COLO668 (cell line): ENCODE data around the gene RECQL5.

Experiments
- DNase-seq: peaks from one replicate; lab custom pipeline; 2025; ENCODE audit not compliant: unreplicated experiment; lab: John Stamatoyannopoulos, UW

Gene RECQL5

GRCh38 chr17:75688209-75688825 lies 21.4 kb upstream of the RECQL5 start:
- no peak for DNase-seq

GRCh38 chr17:75685499-75685898 lies 18.5 kb upstream of the RECQL5 start:
- DNase-seq = no peak

GRCh38 chr17:75684924-75685323 lies 18.0 kb upstream of the RECQL5 start:
- DNase-seq = no peak

- DNase-seq = no peak
Measured at GRCh38 chr17:75684249-75684648, 17.3 kb upstream of the RECQL5 start.

- no peak for DNase-seq
Measured at GRCh38 chr17:75683583-75683982, 16.6 kb upstream of the RECQL5 start.

- no peak for DNase-seq
Measured at GRCh38 chr17:75681289-75681688, 14.3 kb upstream of the RECQL5 start.

- DNase-seq = no peak
Measured at GRCh38 chr17:75680431-75680830, 13.5 kb upstream of the RECQL5 start.

GRCh38 chr17:75679706-75680211 lies 12.8 kb upstream of the RECQL5 start:
- DNase-seq = no peak

GRCh38 chr17:75676461-75676860 lies 9.5 kb upstream of the RECQL5 start:
- DNase-seq = no peak

- no peak for DNase-seq
Measured at GRCh38 chr17:75673487-75673886, 6.5 kb upstream of the RECQL5 start.

- DNase-seq = no peak
Measured at GRCh38 chr17:75672011-75672410, 5.1 kb upstream of the RECQL5 start.

GRCh38 chr17:75670868-75671267 lies 3.9 kb upstream of the RECQL5 start:
- DNase-seq = no peak

- no peak for DNase-seq
Measured at GRCh38 chr17:75668489-75668888, 1.5 kb upstream of the RECQL5 start.

- DNase-seq = no peak
Measured at GRCh38 chr17:75667825-75668224, 871 bp upstream of the RECQL5 start.

GRCh38 chr17:75665981-75666380 lies 973 bp downstream of the RECQL5 start:
- DNase-seq = no peak

GRCh38 chr17:75664099-75664549 lies 2.8 kb downstream of the RECQL5 start:
- DNase-seq = no peak

GRCh38 chr17:75662511-75662910 lies 4.4 kb downstream of the RECQL5 start:
- no peak for DNase-seq

GRCh38 chr17:75661531-75661930 lies 5.4 kb downstream of the RECQL5 start:
- no peak for DNase-seq

- DNase-seq = no peak
Measured at GRCh38 chr17:75658237-75658636, 8.7 kb downstream of the RECQL5 start.

- DNase-seq = no peak
Measured at GRCh38 chr17:75654176-75654575, 12.8 kb downstream of the RECQL5 start.

GRCh38 chr17:75652934-75653549 lies 13.9 kb downstream of the RECQL5 start:
- DNase-seq = peak; percentile 4

- no peak for DNase-seq
Measured at GRCh38 chr17:75652341-75652740, 14.6 kb downstream of the RECQL5 start.

- no peak for DNase-seq
Measured at GRCh38 chr17:75650874-75651273, 16.1 kb downstream of the RECQL5 start.
